OCI-LY1 (cell line): ENCODE measurements around the gene ATP6V0B.
A peak's percentile ranks its signal among the peaks of the same experiment; 100 is the strongest.

ENCODE experiments used
- H2AFZ ChIP-seq: fragments of 200-600 bp; sonication (generic), shearing (Covaris generic); 2 replicates; pipeline ENCODE4 v1.6.0; 2014; ENCODE audit warnings: antibody characterized with exemption, mild to moderate bottlenecking, low read length
- H3F3A ChIP-seq: fragments of 200-600 bp; sonication (generic), shearing (Covaris generic); 2 replicates; pipeline ENCODE4 v1.6.0; 2014; ENCODE audit warnings: mild to moderate bottlenecking, antibody characterized with exemption, low read length, moderate library complexity; ENCODE audit not compliant: insufficient read depth
- H3K27ac ChIP-seq: fragments of 200-600 bp; sonication (generic); 2 replicates; pipeline ENCODE4 v1.5.1; 2014; ENCODE audit warnings: low read length, mixed run types, mild to moderate bottlenecking, low read depth; ENCODE audit not compliant: poor library complexity, severe bottlenecking
- H3K27me3 ChIP-seq: fragments of 200-600 bp; sonication (generic); 2 replicates; pipeline ENCODE4 v1.6.0; 2014; ENCODE audit warnings: antibody characterized with exemption, mild to moderate bottlenecking, low read length, moderate library complexity; ENCODE audit not compliant: insufficient read depth
- H3K36me3 ChIP-seq: fragments of 200-600 bp; sonication (generic); 2 replicates; pipeline ENCODE4 v1.6.1; 2014; ENCODE audit warnings: mild to moderate bottlenecking, antibody characterized with exemption, low read length, moderate library complexity, mixed read lengths; ENCODE audit not compliant: insufficient read depth
- H3K4me1 ChIP-seq: fragments of 200-600 bp; sonication (generic); 2 replicates; pipeline ENCODE4 v1.5.1; 2014; ENCODE audit warnings: mild to moderate bottlenecking, low read length, moderate library complexity; ENCODE audit not compliant: insufficient read depth, severe bottlenecking
- H3K4me2 ChIP-seq: fragments of 200-600 bp; sonication (generic), shearing (Covaris generic); 2 replicates; pipeline ENCODE4 v1.6.1; 2014; ENCODE audit warnings: low read length
- H3K4me3 ChIP-seq: fragments of 200-600 bp; sonication (generic); 2 replicates; pipeline ENCODE4 v1.5.1; 2014; ENCODE audit warnings: low read length, low read depth, mild to moderate bottlenecking, mixed read lengths; ENCODE audit not compliant: poor library complexity, severe bottlenecking
- H3K79me2 ChIP-seq: fragments of 200-600 bp; shearing (Covaris generic); 2 replicates; pipeline ENCODE4 v1.6.1; 2016; ENCODE audit warnings: mixed run types, low read length, mixed read lengths; ENCODE audit not compliant: insufficient read depth
- H3K9ac ChIP-seq: fragments of 200-600 bp; sonication (generic), shearing (Covaris generic); 2 replicates; pipeline ENCODE4 v1.6.1; 2014; ENCODE audit warnings: mild to moderate bottlenecking, low read length, mixed read lengths
- H3K9me2 ChIP-seq: fragments of 200-600 bp; sonication (generic), shearing (Covaris generic); 2 replicates; pipeline ENCODE4 v1.6.1; 2014; ENCODE audit warnings: low read depth, mild to moderate bottlenecking, low read length, mixed read lengths
- H3K9me3 ChIP-seq: fragments of 200-600 bp; shearing (Covaris generic); 2 replicates; pipeline ENCODE4 v1.6.1; 2014; ENCODE audit warnings: low read length, mixed read lengths
- H4K20me1 ChIP-seq: fragments of 200-600 bp; sonication (generic), shearing (Covaris generic); 2 replicates; pipeline ENCODE4 v1.6.0; 2016; ENCODE audit warnings: mild to moderate bottlenecking, low read length; ENCODE audit not compliant: insufficient read depth
- EZH2 ChIP-seq: fragments of 200-600 bp; sonication (generic), shearing (Covaris generic); IDR thresholded peaks from 2 replicates; pipeline ENCODE4 v1.8.0; 2017; ENCODE audit warnings: borderline replicate concordance, mixed run types, mild to moderate bottlenecking, antibody characterized with exemption, low read length, moderate library complexity, mixed read lengths
- TF ChIP-seq, protein P1 (sequence below): fragments of 200-600 bp; sonication (generic), shearing (Covaris generic); IDR thresholded peaks from 2 replicates; pipeline ENCODE4 v1.5.1; 2017; ENCODE audit warnings: mild to moderate bottlenecking, antibody characterized with exemption, low read length, moderate library complexity, mixed read lengths

Gene ATP6V0B

DNA sequence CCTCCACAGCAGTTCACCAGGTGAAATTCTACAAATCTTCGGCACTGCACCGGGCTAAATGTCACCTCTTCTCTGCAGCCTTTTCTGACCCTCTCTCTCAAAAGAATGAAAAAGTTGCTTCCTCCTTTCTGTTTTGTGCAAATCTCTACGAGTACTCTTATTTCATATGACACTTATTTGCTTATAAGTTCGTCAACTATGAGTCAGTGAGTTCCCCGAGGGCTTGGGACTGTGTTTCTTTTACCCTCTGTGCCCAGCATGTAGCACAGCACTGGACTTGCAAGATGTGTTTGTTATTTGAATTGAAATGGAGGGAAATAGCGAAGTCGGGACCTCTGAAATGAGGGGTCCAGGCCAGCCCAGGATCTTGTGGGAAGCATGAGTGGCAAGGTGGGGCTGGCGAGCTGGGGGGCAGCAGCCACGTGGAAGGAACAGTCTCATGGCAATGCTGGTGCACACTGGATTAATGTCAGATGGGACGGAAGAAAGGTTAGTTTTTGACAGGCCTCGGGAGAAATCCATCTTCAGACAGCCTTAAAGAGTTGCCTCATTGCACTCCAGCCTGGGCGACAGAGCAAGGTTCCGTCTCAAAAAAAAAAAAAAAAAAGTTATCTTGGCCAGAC is 50.3 kb downstream of the ATP6V0B start:
- no peaks in the 10 kb centered on the region for H3K79me2 ChIP-seq
- H3K36me3 ChIP-seq = no peaks in the 10 kb centered on the region
- H3F3A ChIP-seq = no peaks in the 10 kb centered on the region
- no peak overlapping the region for H3K27ac ChIP-seq
- no peaks in the 10 kb centered on the region for H3K27me3 ChIP-seq
- no peaks in the 10 kb centered on the region for H4K20me1 ChIP-seq
- H3K4me3 ChIP-seq = no peak overlapping the region
- H3K9me3 ChIP-seq = no peaks in the 10 kb centered on the region
- peaks cover 28% of the 10 kb centered on the region for H3K4me1 ChIP-seq
- no peak for TF ChIP-seq EZH2
- TF ChIP-seq, protein P1, sequence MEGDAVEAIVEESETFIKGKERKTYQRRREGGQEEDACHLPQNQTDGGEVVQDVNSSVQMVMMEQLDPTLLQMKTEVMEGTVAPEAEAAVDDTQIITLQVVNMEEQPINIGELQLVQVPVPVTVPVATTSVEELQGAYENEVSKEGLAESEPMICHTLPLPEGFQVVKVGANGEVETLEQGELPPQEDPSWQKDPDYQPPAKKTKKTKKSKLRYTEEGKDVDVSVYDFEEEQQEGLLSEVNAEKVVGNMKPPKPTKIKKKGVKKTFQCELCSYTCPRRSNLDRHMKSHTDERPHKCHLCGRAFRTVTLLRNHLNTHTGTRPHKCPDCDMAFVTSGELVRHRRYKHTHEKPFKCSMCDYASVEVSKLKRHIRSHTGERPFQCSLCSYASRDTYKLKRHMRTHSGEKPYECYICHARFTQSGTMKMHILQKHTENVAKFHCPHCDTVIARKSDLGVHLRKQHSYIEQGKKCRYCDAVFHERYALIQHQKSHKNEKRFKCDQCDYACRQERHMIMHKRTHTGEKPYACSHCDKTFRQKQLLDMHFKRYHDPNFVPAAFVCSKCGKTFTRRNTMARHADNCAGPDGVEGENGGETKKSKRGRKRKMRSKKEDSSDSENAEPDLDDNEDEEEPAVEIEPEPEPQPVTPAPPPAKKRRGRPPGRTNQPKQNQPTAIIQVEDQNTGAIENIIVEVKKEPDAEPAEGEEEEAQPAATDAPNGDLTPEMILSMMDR = no peak
- no peak overlapping the region for H3K9ac ChIP-seq
- H3K9me2 ChIP-seq = no peaks in the 10 kb centered on the region
- no peak overlapping the region for H2AFZ ChIP-seq
- H3K4me2 ChIP-seq = no peak overlapping the region

DNA sequence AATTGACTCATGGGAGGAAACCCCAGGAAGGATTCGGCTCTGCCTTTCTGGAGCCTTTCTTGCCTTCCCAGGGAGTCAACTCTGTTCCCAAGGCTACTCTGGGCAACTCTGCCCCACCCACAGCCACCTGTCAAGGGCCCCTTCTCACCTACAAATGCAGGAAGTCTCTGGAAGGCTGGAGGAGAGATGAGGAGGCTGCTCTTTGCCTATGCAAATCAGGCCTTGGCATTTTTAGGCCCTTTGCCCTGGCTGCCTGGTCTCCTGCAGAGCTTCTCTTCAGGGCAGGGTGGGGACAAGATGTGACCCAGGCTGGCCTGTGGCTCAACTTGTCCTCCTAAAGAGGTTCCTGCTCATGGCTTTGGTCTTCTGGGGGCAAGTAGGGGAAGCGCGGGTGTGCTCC is 51.1 kb downstream of the ATP6V0B start:
- Histone ChIP-seq H3K4me2 (peak overlapping the region; percentile 55; the same call in 1 of the 2 replicates), H3K9ac (no peak overlapping the region; the same call in 1 of the 2 replicates), H3F3A (no peaks in the 10 kb centered on the region)

DNA sequence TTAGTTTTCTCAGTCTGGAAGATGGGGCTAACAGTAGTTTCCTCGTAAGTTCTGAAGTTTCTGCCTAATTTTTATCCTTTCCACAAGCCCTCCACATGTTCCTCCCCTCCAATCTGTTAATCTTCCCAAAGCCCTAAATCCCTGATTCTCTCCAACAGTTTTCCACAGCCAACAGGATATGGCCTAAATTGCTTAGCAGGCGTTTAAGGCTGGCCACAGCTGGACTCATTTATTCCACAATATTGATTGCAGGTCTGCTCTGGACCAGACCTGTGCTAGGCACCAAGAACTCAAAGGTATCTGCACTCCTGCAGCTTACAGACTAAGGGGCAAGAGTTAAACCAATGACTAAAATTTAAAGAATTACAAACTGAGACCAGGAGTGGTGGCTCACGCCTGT is 52.6 kb downstream of the ATP6V0B start:
- no peaks in the 10 kb centered on the region for H3K9me3 ChIP-seq
- TF ChIP-seq, protein P1 = no peak
- TF ChIP-seq EZH2 = no peak
- H3K36me3 ChIP-seq = no peaks in the 10 kb centered on the region
- no peak overlapping the region for H2AFZ ChIP-seq
- no peak overlapping the region for H3K9ac ChIP-seq
- H3F3A ChIP-seq = no peaks in the 10 kb centered on the region
- H3K4me1 ChIP-seq = peaks cover 35% of the 10 kb centered on the region
- no peak overlapping the region for H3K4me3 ChIP-seq
- no peak overlapping the region for H3K4me2 ChIP-seq
- no peaks in the 10 kb centered on the region for H3K9me2 ChIP-seq
- H4K20me1 ChIP-seq = no peaks in the 10 kb centered on the region
- H3K79me2 ChIP-seq = no peaks in the 10 kb centered on the region
- no peaks in the 10 kb centered on the region for H3K27me3 ChIP-seq
- H3K27ac ChIP-seq = no peak overlapping the region

More for the DNA sequence above, 51.1 kb downstream of the ATP6V0B start:
- Histone ChIP-seq H3K4me1 (peaks cover 29% of the 10 kb centered on the region), H3K36me3 (no peaks in the 10 kb centered on the region), H2AFZ (no peak overlapping the region), H3K27ac (no peak overlapping the region), H4K20me1 (no peaks in the 10 kb centered on the region), H3K27me3 (no peaks in the 10 kb centered on the region), H3K79me2 (no peaks in the 10 kb centered on the region), H3K9me2 (no peaks in the 10 kb centered on the region), H3K9me3 (no peaks in the 10 kb centered on the region), H3K4me3 (peak overlapping the region; percentile 7)
- no peak for TF ChIP-seq EZH2
- TF ChIP-seq, protein P1 = no peak
